Caco-2 (cell line): ENCODE data around the gene DNMT3A. TPM values are rescaled to one million over a fixed set of nuclear protein-coding genes. Genes with fewer than 3 reads are reported as not detected.

Source experiments
- BruUV-seq: library from RNA; stranded (reverse); fragments of 400-500 nt; replicated peaks from 2 replicates; lab custom pipeline; 2021; lab: Mats Ljungman, UMichigan
- CTCF ChIA-PET: fragments of 300-600 bp; sonication (Branson Sonifier 250); formaldehyde crosslinking; loops from one replicate; lab custom pipeline; 2022; ENCODE audit warnings: antibody characterized with exemption; lab: Charles Lee
- POLR2A ChIA-PET: fragments of 300-600 bp; sonication (Branson Sonifier 250); formaldehyde crosslinking; loops from one replicate; lab custom pipeline; 2022; ENCODE audit warnings: antibody characterized with exemption; lab: Charles Lee
- DNase-seq, 2 experiments: peaks; one replicate each; pipeline versions ENCODE4 v3.0.0 to v3.0.0-alpha.2; 2020 to 2022
- H3K27me3 ChIP-seq: replicated peaks from 2 replicates; pipeline ENCODE4 v1.6.0; 2011; ENCODE audit warnings: low read length; ENCODE audit not compliant: control insufficient read depth, insufficient read depth
- H3K36me3 ChIP-seq: 2 replicates; pipeline ENCODE4 v1.5.1; 2011; ENCODE audit warnings: low read length; ENCODE audit not compliant: control insufficient read depth, insufficient read depth
- H3K4me1 ChIP-seq: fragments of 250-450 bp; sonication (Bioruptor Pico); 2 replicates; pipeline ENCODE4 v1.5.1; 2020; ENCODE audit warnings: mild to moderate bottlenecking
- H3K4me3 ChIP-seq: 2 replicates; pipeline ENCODE4 v1.5.1; 2011; ENCODE audit warnings: low read depth, mild to moderate bottlenecking, control low read depth, low read length
- H3K9me3 ChIP-seq: fragments of 250-450 bp; sonication (Bioruptor Pico); 2 replicates; pipeline ENCODE4 v1.5.1; 2020; ENCODE audit warnings: mild to moderate bottlenecking, moderate library complexity
- H3K27ac Mint-ChIP-seq: one replicate; pipeline ENCODE4 v1.8.0; 2022; ENCODE audit warnings: mixed read lengths; ENCODE audit not compliant: unreplicated experiment
- H3K27me3 Mint-ChIP-seq: one replicate; pipeline ENCODE4 v1.8.0; 2022; ENCODE audit warnings: mixed read lengths; ENCODE audit not compliant: insufficient read depth, unreplicated experiment
- H3K36me3 Mint-ChIP-seq: one replicate; pipeline ENCODE4 v1.8.0; 2022; ENCODE audit warnings: mild to moderate bottlenecking, mixed read lengths; ENCODE audit not compliant: insufficient read depth, unreplicated experiment
- H3K4me1 Mint-ChIP-seq: one replicate; pipeline ENCODE4 v1.8.0; 2022; ENCODE audit warnings: low read depth, mixed read lengths; ENCODE audit not compliant: unreplicated experiment
- H3K4me3 Mint-ChIP-seq: one replicate; pipeline ENCODE4 v1.8.0; 2022; ENCODE audit warnings: mild to moderate bottlenecking, moderate library complexity, mixed read lengths; ENCODE audit not compliant: unreplicated experiment
- H3K9me3 Mint-ChIP-seq: one replicate; pipeline ENCODE4 v1.8.0; 2022; ENCODE audit warnings: mixed read lengths; ENCODE audit not compliant: unreplicated experiment
- intact Hi-C: fragments of 100-400 bp; cut with micrococcal nuclease; formaldehyde crosslinking; loops from one replicate; pipeline ENCODE4 v1.10.0; 2022; ENCODE audit not compliant: unreplicated experiment
- total RNA-seq: library from RNA; stranded (reverse); gene quantifications from 2 replicates; pipeline ENCODE4 v1.2.3, GENCODE V29; 2022
- TF ChIP-seq, protein P1 (sequence below), 2 experiments: fragments of 200-600 bp in 1 of 2; IDR thresholded peaks; 1 replicate in 1 of 2; 2 replicates in 1 of 2; pipeline versions ENCODE4 v1.5.1 to v1.8.0; 2011 to 2022; ENCODE audit warnings: antibody characterized with exemption in 1 of 2, control low read depth in 1 of 2, inconsistent platforms in 1 of 2, low read depth in 1 of 2, low read length in 1 of 2, mild to moderate bottlenecking in 1 of 2, moderate library complexity in 1 of 2; ENCODE audit not compliant: insufficient read depth in 1 of 2, severe bottlenecking in 1 of 2, unreplicated experiment in 1 of 2

The DNMT3A gene
- total RNA-seq, 1 experiment from 2014 or later = 72.2 TPM

DNA sequence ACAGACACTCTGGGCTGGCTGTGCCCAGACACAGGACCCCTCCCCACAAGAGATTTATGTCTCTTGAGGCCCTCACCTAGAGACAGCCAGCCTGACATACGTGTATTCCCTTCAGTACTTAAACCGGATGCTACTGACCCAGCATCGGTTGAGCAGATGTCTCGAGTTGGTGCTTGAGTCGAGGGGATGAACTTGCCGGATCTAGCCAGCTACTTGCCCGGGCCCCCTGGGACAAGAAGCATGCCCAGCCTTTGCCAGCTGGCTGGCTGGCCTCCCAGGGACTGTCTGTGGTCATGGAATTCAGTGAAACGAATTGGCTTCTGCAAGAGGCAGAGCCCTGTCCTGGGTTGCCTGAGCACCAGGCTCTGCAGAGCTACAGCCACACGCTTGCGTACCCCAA, 36.0 kb downstream of the DNMT3A start:
- Histone ChIP-seq H3K4me1 (0 out of 2 replicates have a peak, but pooled peaks cover 3% of the 10 kb centered on the region), H3K27me3 (no peaks in the 10 kb centered on the region), H3K4me3 (no peak overlapping the region), H3K36me3 (no peaks in the 10 kb centered on the region), H3K9me3 (no peaks in the 10 kb centered on the region)
- H3K4me1 Mint-ChIP-seq = peaks cover 3% of the 10 kb centered on the region
- TF ChIP-seq, protein P1, sequence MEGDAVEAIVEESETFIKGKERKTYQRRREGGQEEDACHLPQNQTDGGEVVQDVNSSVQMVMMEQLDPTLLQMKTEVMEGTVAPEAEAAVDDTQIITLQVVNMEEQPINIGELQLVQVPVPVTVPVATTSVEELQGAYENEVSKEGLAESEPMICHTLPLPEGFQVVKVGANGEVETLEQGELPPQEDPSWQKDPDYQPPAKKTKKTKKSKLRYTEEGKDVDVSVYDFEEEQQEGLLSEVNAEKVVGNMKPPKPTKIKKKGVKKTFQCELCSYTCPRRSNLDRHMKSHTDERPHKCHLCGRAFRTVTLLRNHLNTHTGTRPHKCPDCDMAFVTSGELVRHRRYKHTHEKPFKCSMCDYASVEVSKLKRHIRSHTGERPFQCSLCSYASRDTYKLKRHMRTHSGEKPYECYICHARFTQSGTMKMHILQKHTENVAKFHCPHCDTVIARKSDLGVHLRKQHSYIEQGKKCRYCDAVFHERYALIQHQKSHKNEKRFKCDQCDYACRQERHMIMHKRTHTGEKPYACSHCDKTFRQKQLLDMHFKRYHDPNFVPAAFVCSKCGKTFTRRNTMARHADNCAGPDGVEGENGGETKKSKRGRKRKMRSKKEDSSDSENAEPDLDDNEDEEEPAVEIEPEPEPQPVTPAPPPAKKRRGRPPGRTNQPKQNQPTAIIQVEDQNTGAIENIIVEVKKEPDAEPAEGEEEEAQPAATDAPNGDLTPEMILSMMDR (IDR thresholded peaks at IDR 0.05; ENCODE audit: insufficient read depth in 1 of 2, low read depth in 1 of 2, low read length in 1 of 2, severe bottlenecking in 1 of 2, unreplicated experiment in 1 of 2) = no peak
- ChIA-PET POLR2A (no interaction called here), CTCF (no interaction called here)
- no peak overlapping the region for H3K27ac Mint-ChIP-seq
- peaks cover 8% of the 10 kb centered on the region for H3K36me3 Mint-ChIP-seq
- H3K27me3 Mint-ChIP-seq = no peaks in the 10 kb centered on the region
- H3K4me3 Mint-ChIP-seq = no peak overlapping the region
- no peak for DNase-seq
- intact Hi-C loops = no loop called here
- no peaks in the 10 kb centered on the region for H3K9me3 Mint-ChIP-seq
- no TSS peak for BruUV-seq

DNA sequence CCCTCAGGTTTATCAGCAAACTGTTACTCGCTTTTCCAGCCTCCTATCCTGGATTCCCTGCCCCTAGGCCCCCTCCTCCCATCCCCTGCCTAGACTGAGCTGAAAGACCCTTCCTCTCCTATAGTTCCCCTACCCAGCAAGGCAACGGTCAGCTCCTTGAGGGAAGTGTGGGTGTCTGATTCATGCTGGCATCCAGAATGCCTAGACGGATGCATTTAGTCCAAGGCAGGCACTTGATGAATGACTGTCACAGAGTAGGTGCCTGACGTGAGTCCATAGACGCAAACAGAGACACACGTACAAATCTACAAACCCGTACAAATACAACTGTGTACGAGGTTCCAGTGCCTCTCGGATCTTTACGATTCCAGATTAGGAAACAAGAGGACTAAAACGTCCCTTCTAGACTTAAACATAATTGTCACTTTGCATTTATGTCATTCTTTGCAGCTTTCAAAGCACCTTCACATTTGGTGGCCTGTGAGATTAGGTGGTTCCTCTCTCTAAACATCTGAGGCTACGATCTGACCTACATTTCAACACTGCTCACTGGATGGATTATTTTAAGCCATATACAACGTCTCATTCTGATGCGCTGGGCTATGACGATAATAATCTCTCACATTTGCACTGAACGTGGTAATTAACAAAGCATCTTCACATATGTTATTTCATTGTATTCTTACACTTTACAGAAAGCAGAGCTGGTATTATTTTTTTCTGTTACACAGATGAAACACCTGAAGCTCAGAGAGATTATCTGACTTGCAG, 36.7 kb downstream of the DNMT3A start:
- H3K27me3 Mint-ChIP-seq = no peaks in the 10 kb centered on the region
- H3K4me1 Mint-ChIP-seq = no peaks in the 10 kb centered on the region
- DNase-seq = no peak
- H3K4me3 ChIP-seq = no peak overlapping the region
- H3K27me3 ChIP-seq = no peaks in the 10 kb centered on the region
- ChIA-PET POLR2A (no interaction called here), CTCF (no interaction called here)
- H3K36me3 Mint-ChIP-seq = peaks cover 8% of the 10 kb centered on the region
- H3K9me3 Mint-ChIP-seq = no peaks in the 10 kb centered on the region
- TF ChIP-seq, protein P1 (IDR thresholded peaks at IDR 0.05; ENCODE audit: insufficient read depth in 1 of 2, low read depth in 1 of 2, low read length in 1 of 2, severe bottlenecking in 1 of 2, unreplicated experiment in 1 of 2) = no peak
- no TSS peak for BruUV-seq
- no peaks in the 10 kb centered on the region for H3K36me3 ChIP-seq
- H3K4me1 ChIP-seq = no peaks in the 10 kb centered on the region
- intact Hi-C loops = no loop called here
- H3K27ac Mint-ChIP-seq = no peak overlapping the region
- no peak overlapping the region for H3K4me3 Mint-ChIP-seq
- no peaks in the 10 kb centered on the region for H3K9me3 ChIP-seq

DNA sequence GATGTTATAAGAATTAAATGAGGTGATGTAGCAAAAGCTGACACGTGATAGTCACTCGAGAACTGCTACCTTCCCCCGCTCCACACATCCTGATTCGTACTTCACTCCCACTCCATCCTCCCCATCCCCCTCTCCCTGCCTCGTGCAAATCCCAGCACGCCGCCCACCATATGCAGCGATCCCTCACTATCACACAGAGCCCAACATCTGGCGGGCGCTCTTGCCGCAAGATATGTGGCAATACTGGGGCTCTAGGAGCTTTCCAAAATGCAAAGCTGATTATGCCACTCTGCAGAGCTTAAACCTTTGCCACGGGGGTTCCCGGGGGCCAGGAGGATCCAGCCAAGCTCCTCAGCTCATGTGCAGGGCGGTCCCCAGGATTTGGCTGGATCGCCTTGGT, 37.4 kb downstream of the DNMT3A start:
- no peak overlapping the region for H3K27ac Mint-ChIP-seq
- H3K9me3 Mint-ChIP-seq = no peaks in the 10 kb centered on the region
- Histone ChIP-seq H3K27me3 (no peaks in the 10 kb centered on the region), H3K4me1 (no peaks in the 10 kb centered on the region), H3K4me3 (no peak overlapping the region), H3K36me3 (no peaks in the 10 kb centered on the region), H3K9me3 (no peaks in the 10 kb centered on the region)
- CTCF ChIA-PET = no interaction called here
- POLR2A ChIA-PET = no interaction called here
- no peak for DNase-seq
- BruUV-seq = no TSS peak
- H3K4me3 Mint-ChIP-seq = no peak overlapping the region
- no peaks in the 10 kb centered on the region for H3K4me1 Mint-ChIP-seq
- H3K27me3 Mint-ChIP-seq = no peaks in the 10 kb centered on the region
- peaks cover 8% of the 10 kb centered on the region for H3K36me3 Mint-ChIP-seq
- TF ChIP-seq, protein P1 (IDR thresholded peaks at IDR 0.05; ENCODE audit: insufficient read depth in 1 of 2, low read depth in 1 of 2, low read length in 1 of 2, severe bottlenecking in 1 of 2, unreplicated experiment in 1 of 2) = no peak
- intact Hi-C loops = no loop called here
